ENCODE data around the gene ARL8A.

The ARL8A gene

DNA sequence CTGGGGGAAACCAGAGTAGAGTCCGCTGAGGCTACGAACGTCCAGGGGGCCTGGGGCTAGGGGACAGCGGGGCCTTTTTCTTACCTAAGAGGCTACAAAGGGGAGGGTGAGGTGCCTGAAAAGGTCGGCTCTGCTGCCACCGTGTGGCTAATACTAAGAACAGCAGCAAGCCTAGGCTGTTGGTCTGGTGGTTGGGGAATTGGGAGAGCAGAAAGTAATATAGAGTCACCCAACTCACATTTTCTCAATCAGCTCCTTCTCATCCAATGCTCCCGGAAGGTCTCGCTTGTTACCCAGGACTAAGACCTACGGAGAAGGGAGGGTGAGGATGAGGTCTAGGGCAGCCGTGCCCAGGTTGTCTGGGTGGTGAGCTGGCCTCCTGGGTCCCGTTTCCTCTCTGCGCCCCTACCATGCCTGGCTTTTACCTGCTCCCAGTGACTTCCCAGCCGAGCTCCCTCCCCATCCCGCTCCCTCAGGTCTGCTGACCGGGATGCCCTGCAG is 9.3 kb downstream of the ARL8A start:
- no peak for DNase-seq (ENCODE audit: low read depth in 2 of 2)

DNA sequence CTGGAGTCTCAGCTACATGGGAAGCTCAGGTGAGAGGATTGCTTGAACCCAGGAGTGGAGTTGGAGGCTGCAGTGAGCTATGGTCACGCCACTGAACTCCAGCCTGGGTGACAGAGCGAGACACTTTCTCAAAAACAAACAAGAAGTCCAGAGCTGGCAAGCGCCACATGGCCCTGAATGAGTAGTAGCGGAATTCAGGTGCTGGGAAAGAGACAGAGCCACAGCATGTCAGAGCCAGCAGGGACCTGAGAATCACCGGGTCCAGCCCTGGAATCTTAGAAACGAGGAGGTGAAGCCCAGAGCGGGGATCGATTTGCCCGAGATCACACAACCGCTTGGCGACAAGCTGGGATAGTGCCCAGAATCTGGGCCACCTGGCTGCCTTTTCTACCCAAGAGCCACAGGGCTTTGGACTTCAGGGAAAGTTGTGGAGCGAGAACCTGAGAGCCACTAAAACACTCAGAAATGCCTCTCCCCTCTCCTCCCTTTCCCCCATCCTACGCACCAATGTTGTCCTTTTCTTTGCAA is 9.8 kb downstream of the ARL8A start:
- DNase-seq (ENCODE audit: low read depth in 2 of 2), result no peak

DNA sequence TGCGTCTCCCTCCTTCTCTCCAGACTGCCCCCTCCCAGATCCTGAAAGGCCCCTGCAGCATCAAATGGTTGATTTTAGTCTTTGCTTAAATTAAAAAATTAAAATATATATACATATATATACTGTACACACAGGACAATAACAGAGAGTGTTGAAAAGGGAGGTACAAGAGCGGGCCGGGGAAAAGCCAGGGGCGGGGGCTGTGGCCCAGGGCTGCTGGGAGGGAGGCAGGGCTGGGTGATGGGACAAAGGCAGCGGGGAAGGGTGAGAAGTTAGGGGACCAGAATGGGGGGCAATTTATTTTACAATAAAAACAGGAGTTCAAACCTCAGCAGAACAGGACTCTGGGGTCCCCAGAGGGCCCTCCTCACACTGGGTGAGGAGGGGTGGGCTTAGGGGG is 10.5 kb downstream of the ARL8A start:
- no peak for DNase-seq (ENCODE audit: low read depth in 2 of 2)

DNA sequence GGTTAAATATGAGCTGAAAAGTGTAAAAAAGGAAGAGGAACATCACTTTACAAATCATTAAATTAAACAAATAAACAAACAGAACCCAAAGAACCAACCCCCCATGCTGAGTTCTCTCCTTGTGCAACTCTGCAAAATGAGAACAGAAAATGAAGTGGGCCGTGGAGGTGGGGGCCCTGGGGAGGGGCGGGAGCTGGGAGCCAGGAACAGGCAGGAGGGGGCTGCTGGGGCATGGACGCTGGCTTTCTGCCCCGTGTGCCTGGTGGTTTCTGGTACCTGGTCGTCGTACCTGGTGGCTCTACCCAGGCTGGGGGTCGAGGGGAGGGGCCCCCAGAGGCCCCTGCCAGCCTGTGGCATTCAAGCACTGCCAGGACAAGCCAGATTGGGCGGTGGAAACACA is 11.0 kb downstream of the ARL8A start:
- DNase-seq (ENCODE audit: low read depth in 2 of 2), result no peak

GRCh38 chr1:202133001-202133400 is 11.5 kb downstream of the ARL8A start:
- DNase-seq (ENCODE audit: low read depth in 2 of 2), result no peak

- no peak for DNase-seq (ENCODE audit: low read depth in 2 of 2)
These were observed 12.3 kb downstream of the ARL8A start for GRCh38 chr1:202131956-202132821.

GRCh38 chr1:202130816-202131522 is 13.6 kb downstream of the ARL8A start:
- no peak for DNase-seq (ENCODE audit: low read depth in 2 of 2)

DNA sequence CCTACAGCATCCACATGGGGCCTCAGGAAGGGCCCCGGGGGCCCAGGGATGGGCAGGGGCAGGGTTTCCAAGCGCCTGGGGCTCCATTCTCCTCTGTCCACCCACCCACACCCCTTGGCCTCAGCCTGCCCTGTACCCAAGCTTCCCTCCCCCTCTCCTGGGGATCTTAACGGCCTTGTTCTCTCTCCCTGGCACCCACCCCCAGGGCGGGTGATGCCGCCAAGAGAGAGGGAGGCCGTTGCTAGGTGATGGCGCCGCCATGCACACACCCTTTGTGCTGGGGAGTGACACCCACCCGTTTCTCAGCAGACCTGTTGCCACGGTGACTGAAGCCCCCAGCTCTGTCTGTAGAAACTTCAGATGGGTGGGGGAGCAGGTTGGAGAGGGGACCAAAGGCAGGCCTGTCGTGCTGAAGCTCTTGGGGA is 14.2 kb downstream of the ARL8A start:
- DNase-seq (ENCODE audit: low read depth in 2 of 2), result no peak

GRCh38 chr1:202129453-202130296 is 14.9 kb downstream of the ARL8A start:
- no peak for DNase-seq (ENCODE audit: low read depth in 2 of 2)

DNA sequence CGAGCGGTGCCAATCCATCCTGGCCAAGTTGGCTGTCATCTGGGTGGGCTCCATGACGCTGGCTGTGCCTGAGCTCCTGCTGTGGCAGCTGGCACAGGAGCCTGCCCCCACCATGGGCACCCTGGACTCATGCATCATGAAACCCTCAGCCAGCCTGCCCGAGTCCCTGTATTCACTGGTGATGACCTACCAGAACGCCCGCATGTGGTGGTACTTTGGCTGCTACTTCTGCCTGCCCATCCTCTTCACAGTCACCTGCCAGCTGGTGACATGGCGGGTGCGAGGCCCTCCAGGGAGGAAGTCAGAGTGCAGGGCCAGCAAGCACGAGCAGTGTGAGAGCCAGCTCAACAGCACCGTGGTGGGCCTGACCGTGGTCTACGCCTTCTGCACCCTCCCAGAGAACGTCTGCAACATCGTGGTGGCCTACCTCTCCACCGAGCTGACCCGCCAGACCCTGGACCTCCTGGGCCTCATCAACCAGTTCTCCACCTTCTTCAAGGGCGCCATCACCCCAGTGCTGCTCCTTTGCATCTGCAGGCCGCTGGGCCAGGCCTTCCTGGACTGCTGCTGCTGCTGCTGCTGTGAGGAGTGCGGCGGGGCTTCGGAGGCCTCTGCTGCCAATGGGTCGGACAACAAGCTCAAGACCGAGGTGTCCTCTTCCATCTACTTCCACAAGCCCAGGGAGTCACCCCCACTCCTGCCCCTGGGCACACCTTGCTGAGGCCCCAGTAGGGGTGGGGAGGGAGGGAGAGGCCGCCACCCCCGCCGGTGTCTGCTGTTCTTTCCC is 16.5 kb downstream of the ARL8A start:
- DNase-seq (ENCODE audit: low read depth in 2 of 2), result no peak

DNA sequence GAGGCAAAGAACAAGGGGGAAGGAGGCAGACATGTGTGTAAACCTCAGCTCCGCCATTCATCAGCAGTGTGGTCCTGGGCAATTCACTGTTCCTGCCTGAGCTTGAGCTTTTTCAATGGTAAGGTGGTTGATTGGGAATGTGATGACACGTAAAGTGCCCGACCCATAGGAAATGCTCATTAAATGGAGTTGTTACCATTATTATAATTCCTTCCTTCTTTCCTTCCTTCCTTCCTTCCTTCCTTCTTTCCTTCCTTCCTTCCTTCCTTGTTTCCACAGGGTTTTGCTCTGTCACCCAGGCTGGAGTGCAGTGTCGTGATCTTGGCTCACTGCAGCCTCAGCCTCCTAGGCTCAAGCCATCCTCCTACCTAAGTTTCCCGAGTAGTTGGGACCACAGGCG is 17.5 kb downstream of the ARL8A start:
- DNase-seq (ENCODE audit: low read depth in 2 of 2), result no peak

- no peak for DNase-seq (ENCODE audit: low read depth in 2 of 2)
These were observed 18.1 kb downstream of the ARL8A start for GRCh38 chr1:202126426-202126825.

GRCh38 chr1:202125611-202126010 is 18.9 kb downstream of the ARL8A start:
- DNase-seq (ENCODE audit: low read depth in 2 of 2), result no peak

DNA sequence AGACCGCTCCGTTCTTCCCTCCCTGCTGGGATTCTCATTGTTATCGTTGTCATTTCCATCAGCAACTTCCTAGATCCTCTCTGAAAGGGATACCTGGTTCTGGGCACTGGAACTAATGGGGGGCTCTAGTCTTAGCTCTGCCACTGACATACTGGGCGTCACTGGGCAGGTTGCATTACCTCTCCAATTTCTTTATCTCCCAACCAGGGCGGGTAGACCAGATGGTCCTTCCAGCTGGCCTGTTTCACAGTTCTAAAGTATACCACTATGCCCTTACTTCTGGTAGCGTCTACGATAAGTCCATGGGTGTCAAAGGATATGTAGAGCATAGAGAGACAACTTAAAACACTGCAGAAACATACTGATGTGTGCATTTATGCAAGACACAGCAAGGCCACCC is 20.4 kb downstream of the ARL8A start:
- no peak for DNase-seq (ENCODE audit: low read depth in 2 of 2)

DNA sequence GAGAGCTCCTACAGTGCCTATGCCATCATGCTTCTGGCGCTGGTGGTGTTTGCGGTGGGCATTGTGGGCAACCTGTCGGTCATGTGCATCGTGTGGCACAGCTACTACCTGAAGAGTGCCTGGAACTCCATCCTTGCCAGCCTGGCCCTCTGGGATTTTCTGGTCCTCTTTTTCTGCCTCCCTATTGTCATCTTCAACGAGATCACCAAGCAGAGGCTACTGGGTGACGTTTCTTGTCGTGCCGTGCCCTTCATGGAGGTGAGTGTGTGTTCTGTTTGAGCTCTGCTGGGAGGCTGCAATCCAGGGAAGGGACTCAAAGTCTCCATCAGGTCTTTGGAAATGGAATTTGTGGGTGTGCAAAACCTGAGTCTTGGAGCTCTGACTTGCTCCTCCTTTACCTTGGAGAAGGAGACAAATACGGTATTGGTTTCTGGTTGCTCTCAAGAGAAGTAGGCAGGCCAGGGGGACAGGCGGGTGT is 21.2 kb downstream of the ARL8A start:
- DNase-seq (ENCODE audit: low read depth in 2 of 2), result no peak

GRCh38 chr1:202122639-202123335 is 21.8 kb downstream of the ARL8A start, which contains the start of gene GPR37L1:
GPR37L1 (plus strand) TSS chr1:202122917; CDS start chr1:202122964, 47 bp downstream.
- DNase-seq (ENCODE audit: low read depth in 2 of 2), result no peak

- DNase-seq (ENCODE audit: low read depth in 2 of 2), result no peak
These were observed 23.5 kb downstream of the ARL8A start for GRCh38 chr1:202121006-202121405.

- DNase-seq (ENCODE audit: low read depth in 2 of 2), result no peak
These were observed 26.6 kb downstream of the ARL8A start for GRCh38 chr1:202117898-202118371.

DNA sequence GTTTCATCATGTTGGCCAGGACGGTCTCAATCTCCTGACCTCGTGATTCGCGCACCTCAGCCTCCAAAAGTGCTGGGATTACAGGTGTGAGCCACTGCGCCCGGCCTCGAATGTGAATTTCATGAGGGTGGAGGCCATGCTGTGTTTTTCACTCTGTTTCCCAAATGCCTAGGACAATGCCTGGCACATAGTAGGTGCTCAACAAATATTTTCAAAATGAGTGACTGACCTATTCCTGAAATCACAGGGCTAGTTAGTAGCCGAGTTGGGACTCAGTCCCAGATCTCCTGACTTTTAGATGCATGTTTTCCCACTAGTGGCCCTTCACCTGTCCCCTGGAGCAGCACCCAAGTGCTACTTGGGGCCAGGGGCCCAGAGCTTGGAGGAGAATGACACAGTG is 28.2 kb downstream of the ARL8A start:
- no peak for DNase-seq (ENCODE audit: low read depth in 2 of 2)
